Measurements from ENCODE around the gene NEUROG3.
"Not testable (repeated sequence)": the region's sequence is repeated elsewhere in the genome, so short reads cannot be mapped to it uniquely, and the experiment has no call there.

Gene NEUROG3

DNA sequence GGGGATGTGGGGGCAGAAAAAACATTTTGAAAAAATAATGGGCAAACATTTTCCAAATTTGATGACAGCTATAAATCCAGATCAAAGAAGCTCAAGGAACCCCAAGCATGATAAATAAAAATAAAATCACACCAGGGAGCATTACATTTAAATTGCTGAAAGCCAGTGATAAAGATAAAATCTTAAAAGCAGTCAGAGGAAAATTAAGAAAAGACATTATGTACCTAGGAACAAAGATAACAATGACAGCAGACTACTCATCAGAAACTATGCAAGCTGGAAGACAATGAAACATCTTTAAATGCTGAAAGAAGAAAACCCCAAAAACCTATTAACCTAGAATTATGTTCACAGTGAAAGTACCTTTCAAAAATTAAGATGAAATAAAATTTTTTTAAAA lies 23.3 kb downstream of the NEUROG3 start:
- H3K4me1 ChIP-seq (ENCODE audit: control insufficient read depth, low read length), result no peaks in the 10 kb centered on the region
- no peak overlapping the region for H3K4me2 ChIP-seq (ENCODE audit: low read length)
- H3K4me3 ChIP-seq (ENCODE audit: low read length), result no peak overlapping the region
- H4K20me1 ChIP-seq (ENCODE audit: control insufficient read depth, insufficient read depth, low read depth, low read length), result no peaks in the 10 kb centered on the region
- no peaks in the 10 kb centered on the region for H3F3A ChIP-seq (ENCODE audit: control insufficient read depth, insufficient read depth)
- H3K27ac ChIP-seq (ENCODE audit: low read depth, low read length), result no peak overlapping the region
- no peaks in the 10 kb centered on the region for H3K79me2 ChIP-seq (ENCODE audit: control insufficient read depth, low read length)
- H3K36me3 ChIP-seq (ENCODE audit: control insufficient read depth, low read length), result no peaks in the 10 kb centered on the region
- H3K9me2 ChIP-seq (replicated peaks; ENCODE audit: control insufficient read depth, low read length), result no peaks in the 10 kb centered on the region
- peaks cover 24% of the 10 kb centered on the region; the same call in 1 of the 2 replicates for H3K9me3 ChIP-seq (ENCODE audit: control insufficient read depth, insufficient read depth, low read length)
- H3K27me3 ChIP-seq (ENCODE audit: control insufficient read depth, low read length), result no peaks in the 10 kb centered on the region
- TF ChIP-seq, protein P1, sequence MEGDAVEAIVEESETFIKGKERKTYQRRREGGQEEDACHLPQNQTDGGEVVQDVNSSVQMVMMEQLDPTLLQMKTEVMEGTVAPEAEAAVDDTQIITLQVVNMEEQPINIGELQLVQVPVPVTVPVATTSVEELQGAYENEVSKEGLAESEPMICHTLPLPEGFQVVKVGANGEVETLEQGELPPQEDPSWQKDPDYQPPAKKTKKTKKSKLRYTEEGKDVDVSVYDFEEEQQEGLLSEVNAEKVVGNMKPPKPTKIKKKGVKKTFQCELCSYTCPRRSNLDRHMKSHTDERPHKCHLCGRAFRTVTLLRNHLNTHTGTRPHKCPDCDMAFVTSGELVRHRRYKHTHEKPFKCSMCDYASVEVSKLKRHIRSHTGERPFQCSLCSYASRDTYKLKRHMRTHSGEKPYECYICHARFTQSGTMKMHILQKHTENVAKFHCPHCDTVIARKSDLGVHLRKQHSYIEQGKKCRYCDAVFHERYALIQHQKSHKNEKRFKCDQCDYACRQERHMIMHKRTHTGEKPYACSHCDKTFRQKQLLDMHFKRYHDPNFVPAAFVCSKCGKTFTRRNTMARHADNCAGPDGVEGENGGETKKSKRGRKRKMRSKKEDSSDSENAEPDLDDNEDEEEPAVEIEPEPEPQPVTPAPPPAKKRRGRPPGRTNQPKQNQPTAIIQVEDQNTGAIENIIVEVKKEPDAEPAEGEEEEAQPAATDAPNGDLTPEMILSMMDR (IDR thresholded peaks at IDR 0.05; ENCODE audit: low read depth, low read length, poor library complexity, severe bottlenecking), result no peak
- no peak for TF ChIP-seq EZH2phosphoT487 (IDR thresholded peaks at IDR 0.05; ENCODE audit: borderline replicate concordance, low read length)

DNA sequence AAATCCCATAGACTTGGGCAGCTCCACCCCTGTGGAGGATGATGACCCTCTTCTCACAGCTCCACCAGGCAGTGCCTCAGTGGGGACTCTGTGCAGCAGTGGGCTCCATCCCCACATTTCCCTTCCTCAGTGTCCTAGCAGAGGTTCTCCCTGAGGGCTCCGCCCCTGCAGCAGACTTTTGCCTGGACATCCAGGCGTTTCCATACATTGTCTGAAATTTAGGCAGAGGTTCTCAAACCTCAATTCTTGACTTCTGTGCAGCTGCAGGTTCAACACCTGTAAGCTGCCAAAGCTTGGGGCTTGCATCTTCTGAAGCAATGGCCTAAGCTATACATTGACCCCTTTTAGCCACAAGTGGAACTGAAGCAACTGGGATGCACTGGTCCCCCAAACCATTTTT lies 31.8 kb downstream of the NEUROG3 start:
- Histone ChIP-seq H3K9me3 (ENCODE audit: control insufficient read depth, insufficient read depth, low read length) (peaks cover 15% of the 10 kb centered on the region), H3F3A (ENCODE audit: control insufficient read depth, insufficient read depth) (no peaks in the 10 kb centered on the region), H3K4me2 (ENCODE audit: low read length) (no peak overlapping the region), H3K4me3 (ENCODE audit: low read length) (no peak overlapping the region), H3K9me2 (replicated peaks; ENCODE audit: control insufficient read depth, low read length) (no peaks in the 10 kb centered on the region), H3K4me1 (ENCODE audit: control insufficient read depth, low read length) (no peaks in the 10 kb centered on the region), H3K27ac (ENCODE audit: low read depth, low read length) (no peak overlapping the region), H3K36me3 (ENCODE audit: control insufficient read depth, low read length) (no peaks in the 10 kb centered on the region), H3K27me3 (ENCODE audit: control insufficient read depth, low read length) (no peaks in the 10 kb centered on the region), H3K79me2 (ENCODE audit: control insufficient read depth, low read length) (no peaks in the 10 kb centered on the region), H4K20me1 (ENCODE audit: control insufficient read depth, insufficient read depth, low read depth, low read length) (no peaks in the 10 kb centered on the region)
- TF ChIP-seq, protein P1 (IDR thresholded peaks at IDR 0.05; ENCODE audit: low read depth, low read length, poor library complexity, severe bottlenecking), result no peak
- no peak for TF ChIP-seq EZH2phosphoT487 (IDR thresholded peaks at IDR 0.05; ENCODE audit: borderline replicate concordance, low read length)

DNA sequence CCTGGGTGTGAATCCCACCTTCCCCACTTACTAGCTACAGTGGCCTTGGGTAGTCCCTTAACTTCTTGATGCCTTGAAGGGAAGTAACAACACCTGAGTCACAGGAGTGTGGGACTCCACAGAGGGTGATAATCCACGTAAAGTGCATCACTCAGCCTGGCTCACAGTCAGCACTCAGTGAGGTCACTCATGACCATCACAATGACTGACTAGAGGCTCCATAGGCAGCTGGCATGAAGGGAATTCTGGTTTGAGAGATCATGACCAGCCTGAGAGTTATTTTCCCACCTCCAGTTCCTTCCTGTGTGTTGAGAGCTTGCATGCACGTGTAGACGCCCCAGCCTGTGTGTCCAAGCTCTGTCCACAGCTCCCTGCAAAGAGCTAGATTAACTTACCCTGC lies 34.8 kb downstream of the NEUROG3 start:
- no peaks in the 10 kb centered on the region for H3K27me3 ChIP-seq (ENCODE audit: control insufficient read depth, low read length)
- no peaks in the 10 kb centered on the region for H4K20me1 ChIP-seq (ENCODE audit: control insufficient read depth, insufficient read depth, low read depth, low read length)
- no peak overlapping the region for H3K4me3 ChIP-seq (ENCODE audit: low read length)
- H3K27ac ChIP-seq (ENCODE audit: low read depth, low read length), result no peak overlapping the region
- H3K9me3 ChIP-seq (ENCODE audit: control insufficient read depth, insufficient read depth, low read length), result peaks cover 15% of the 10 kb centered on the region
- H3K79me2 ChIP-seq (ENCODE audit: control insufficient read depth, low read length), result no peaks in the 10 kb centered on the region
- H3K9me2 ChIP-seq (replicated peaks; ENCODE audit: control insufficient read depth, low read length), result no peaks in the 10 kb centered on the region
- H3K36me3 ChIP-seq (ENCODE audit: control insufficient read depth, low read length), result no peaks in the 10 kb centered on the region
- H3K4me1 ChIP-seq (ENCODE audit: control insufficient read depth, low read length), result no peaks in the 10 kb centered on the region
- H3K4me2 ChIP-seq (ENCODE audit: low read length), result no peak overlapping the region
- TF ChIP-seq, protein P1 (IDR thresholded peaks at IDR 0.05; ENCODE audit: low read depth, low read length, poor library complexity, severe bottlenecking), result no peak
- no peak for TF ChIP-seq EZH2phosphoT487 (IDR thresholded peaks at IDR 0.05; ENCODE audit: borderline replicate concordance, low read length)
- H3F3A ChIP-seq (ENCODE audit: control insufficient read depth, insufficient read depth), result no peaks in the 10 kb centered on the region

GRCh38 chr10:69537449-69537848 lies 35.8 kb downstream of the NEUROG3 start:
- Histone ChIP-seq H3K27ac (ENCODE audit: low read depth, low read length) (no peak overlapping the region), H3K4me1 (ENCODE audit: control insufficient read depth, low read length) (no peaks in the 10 kb centered on the region), H3F3A (ENCODE audit: control insufficient read depth, insufficient read depth) (no peaks in the 10 kb centered on the region), H3K9me3 (ENCODE audit: control insufficient read depth, insufficient read depth, low read length) (peaks cover 15% of the 10 kb centered on the region), H4K20me1 (ENCODE audit: control insufficient read depth, insufficient read depth, low read depth, low read length) (no peaks in the 10 kb centered on the region), H3K27me3 (ENCODE audit: control insufficient read depth, low read length) (no peaks in the 10 kb centered on the region), H3K4me2 (ENCODE audit: low read length) (no peak overlapping the region), H3K79me2 (ENCODE audit: control insufficient read depth, low read length) (no peaks in the 10 kb centered on the region), H3K9me2 (replicated peaks; ENCODE audit: control insufficient read depth, low read length) (no peaks in the 10 kb centered on the region), H3K36me3 (ENCODE audit: control insufficient read depth, low read length) (no peaks in the 10 kb centered on the region), H3K4me3 (ENCODE audit: low read length) (no peak overlapping the region)
- TF ChIP-seq, protein P1 (IDR thresholded peaks at IDR 0.05; ENCODE audit: low read depth, low read length, poor library complexity, severe bottlenecking), result no peak
- TF ChIP-seq EZH2phosphoT487 (IDR thresholded peaks at IDR 0.05; ENCODE audit: borderline replicate concordance, low read length), result no peak

DNA sequence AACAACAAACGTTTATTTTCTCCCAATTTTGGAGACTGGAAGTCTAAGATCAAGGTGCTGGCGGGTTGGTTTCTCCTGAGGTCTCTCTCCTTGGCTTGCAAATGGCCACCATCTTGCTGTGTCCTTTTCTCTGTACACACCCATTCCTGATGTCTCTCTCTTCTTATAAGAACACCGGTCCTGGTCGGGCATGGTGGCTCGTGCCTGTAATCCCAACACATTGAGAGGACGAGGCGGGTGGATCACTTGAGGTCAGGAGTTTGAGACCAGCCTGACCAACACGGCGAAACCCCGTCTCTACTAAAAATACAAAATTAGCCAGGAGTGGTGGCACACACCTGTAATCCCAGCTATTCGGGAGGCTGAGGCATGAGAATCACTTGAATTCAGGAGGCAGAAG lies 36.7 kb downstream of the NEUROG3 start:
- H3K4me1 ChIP-seq (ENCODE audit: control insufficient read depth, low read length); H3K36me3 ChIP-seq (ENCODE audit: control insufficient read depth, low read length); H3F3A ChIP-seq (ENCODE audit: control insufficient read depth, insufficient read depth); H3K4me3 ChIP-seq (ENCODE audit: low read length); H3K27me3 ChIP-seq (ENCODE audit: control insufficient read depth, low read length); H3K27ac ChIP-seq (ENCODE audit: low read depth, low read length); H3K79me2 ChIP-seq (ENCODE audit: control insufficient read depth, low read length); H3K9me2 ChIP-seq (replicated peaks; ENCODE audit: control insufficient read depth, low read length); H3K4me2 ChIP-seq (ENCODE audit: low read length); H4K20me1 ChIP-seq (ENCODE audit: control insufficient read depth, insufficient read depth, low read depth, low read length): not testable (repeated sequence)
- H3K9me3 ChIP-seq (ENCODE audit: control insufficient read depth, insufficient read depth, low read length), result peaks cover 12% of the 10 kb centered on the region
